ENCODE results near the gene RAD1.
"Not testable (repeated sequence)": the region's sequence is repeated elsewhere in the genome, so short reads cannot be mapped to it uniquely, and the experiment has no call there.

Gene RAD1, protein sequence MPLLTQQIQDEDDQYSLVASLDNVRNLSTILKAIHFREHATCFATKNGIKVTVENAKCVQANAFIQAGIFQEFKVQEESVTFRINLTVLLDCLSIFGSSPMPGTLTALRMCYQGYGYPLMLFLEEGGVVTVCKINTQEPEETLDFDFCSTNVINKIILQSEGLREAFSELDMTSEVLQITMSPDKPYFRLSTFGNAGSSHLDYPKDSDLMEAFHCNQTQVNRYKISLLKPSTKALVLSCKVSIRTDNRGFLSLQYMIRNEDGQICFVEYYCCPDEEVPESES

DNA sequence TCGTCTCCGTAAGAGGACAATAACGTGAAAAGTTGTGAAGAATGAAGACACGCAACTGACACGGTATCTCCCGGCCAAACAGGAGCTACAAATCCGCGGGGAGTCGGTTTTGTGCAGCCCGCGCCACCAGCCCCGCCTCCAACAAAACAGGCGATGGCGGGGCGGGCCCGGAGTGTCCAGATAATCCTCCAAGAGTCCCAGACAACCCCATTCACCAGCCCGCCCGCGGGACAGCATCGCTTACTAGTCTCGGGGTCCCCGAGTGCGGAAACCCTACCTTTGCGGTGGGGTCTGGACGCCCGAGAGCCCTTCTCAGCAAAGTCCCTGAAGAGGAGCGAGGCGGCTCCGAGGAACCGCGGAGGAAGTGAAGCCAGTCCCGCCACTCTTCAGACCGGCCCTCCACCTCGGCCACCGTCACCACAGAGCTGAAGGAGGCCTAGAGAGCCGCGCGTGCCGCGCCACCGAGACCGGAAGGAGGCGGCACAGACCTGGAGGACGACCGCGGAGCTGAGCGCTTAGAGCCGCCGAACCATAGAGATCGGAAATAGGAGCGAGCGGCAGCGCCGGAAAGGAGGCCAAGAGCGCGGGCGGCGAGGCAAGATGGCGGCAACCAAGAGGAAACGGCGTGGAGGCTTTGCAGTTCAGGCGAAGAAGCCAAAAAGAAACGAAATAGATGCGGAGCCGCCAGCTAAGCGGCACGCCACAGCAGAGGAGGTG, at the start of gene RAD1, which contains the start of gene BRIX1:
Gene RAD1, minus strand, starts transcription at position 366 of the 717 bp plus-strand sequence. CDS start 612 bp downstream, outside the sequence.
Gene BRIX1, plus strand, starts transcription at position 573 of the 717 bp plus-strand sequence. Its CDS starts 28 bp downstream, at position 601.
- DNase-seq (ENCODE audit: low read depth), result peak; percentile 91

- no peak for DNase-seq (ENCODE audit: low read depth)
Observed at GRCh38 chr5:34959323-34959722, 44.0 kb upstream of the RAD1 start.

DNA sequence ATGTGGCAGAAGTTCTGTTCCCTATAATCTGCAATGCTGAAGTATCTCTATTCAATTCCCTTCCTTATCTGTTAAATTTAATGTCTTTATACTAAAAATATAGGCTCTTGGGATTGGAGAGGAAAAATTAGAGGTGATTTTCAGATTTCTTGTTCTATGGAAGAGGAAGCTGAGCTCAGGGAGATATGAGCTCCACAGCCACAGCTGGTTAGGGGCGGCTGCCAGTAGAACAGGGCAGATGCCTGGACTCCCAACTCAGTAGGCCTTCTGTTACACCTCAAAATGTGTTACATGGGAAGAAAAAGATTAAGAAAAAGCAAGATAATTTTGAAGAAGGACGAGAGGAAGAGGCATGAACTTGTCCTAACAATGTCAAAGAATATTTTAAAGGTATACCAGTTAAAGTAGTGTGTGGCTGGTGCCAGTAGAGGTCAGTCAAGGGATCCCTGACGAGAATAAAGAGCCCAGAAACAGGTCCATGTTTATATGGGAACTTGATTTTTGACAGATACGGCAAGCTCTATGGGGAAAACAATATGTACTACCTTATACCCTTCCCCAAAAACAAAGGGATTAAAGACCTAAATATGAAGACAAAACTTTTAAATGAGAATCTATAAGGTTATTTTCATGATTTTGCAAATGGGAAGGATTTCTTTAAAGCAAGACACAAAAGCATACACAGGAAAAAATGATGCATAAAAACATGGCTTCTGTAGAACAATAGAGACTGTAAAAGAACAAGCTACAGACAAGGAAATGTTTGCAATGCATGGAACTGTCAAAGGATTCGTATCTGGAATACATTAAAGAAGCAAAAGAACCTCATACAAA, 42.8 kb upstream of the RAD1 start:
- DNase-seq (ENCODE audit: low read depth), result no peak

DNA sequence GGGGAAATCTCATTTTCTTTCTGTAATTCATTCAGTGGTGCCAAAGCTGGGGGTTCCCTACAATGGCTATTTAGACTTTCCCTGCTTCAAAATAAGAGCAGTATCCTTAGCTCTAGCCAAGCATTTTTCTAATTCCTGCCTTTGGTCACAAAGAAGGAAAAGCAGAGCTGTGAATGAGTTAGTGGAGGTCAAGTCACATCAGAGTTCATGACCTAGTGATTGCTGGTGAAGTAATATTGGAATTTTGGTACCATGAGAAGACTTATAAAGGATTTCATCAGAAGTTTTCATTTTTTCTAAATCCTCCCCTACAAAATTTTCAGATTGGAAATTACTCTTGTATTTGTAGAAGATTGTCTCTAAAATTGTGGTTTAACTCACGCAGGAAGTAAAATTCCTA, 42.0 kb upstream of the RAD1 start:
- no peak for DNase-seq (ENCODE audit: low read depth)

DNA sequence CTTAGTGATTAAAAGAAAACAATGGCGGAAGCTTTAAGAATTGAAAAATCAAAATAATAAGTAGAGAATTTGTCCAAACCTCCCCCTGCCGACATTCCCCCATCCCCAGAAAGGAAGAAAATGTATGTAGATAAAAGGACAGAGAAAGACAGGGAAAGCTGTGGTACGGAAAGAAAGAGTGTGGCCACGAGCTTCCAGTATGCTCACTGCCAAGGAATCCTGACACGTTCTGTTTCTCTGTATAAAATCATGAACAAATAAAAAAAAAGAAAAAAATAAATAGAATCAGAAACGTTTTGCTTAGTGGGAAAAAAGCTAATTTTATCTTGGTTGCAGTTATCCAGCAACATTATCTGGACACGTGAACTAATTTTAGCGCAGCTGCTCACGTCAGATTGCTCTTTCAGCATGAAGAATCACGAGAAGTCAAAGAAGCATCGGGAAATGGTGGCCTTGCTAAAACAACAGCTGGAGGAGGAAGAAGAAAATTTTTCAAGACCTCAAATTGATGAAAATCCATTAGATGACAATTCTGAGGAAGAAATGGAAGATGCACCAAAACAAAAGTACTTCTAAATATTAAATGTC, 29.2 kb upstream of the RAD1 start:
- no peak for DNase-seq (ENCODE audit: low read depth)

DNA sequence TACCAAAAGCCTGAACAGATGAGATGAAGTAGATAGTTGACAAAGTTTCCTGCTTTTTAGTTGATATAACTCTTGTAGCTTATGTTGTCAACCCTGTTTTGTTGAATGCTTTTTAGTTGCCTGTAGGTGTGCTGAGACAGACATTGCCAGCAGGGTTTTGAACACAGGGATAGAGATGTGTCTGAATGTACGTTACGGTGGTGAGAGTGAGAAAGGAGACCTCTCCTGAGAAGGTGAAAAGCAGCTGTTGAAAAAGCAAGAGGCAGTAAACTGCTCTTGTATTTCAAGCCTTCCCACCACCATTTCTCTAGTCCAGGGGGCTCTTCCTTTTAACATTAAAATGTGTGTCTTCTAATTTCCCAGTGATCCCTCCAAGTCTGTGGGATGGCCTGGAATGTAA, 28.7 kb upstream of the RAD1 start:
- DNase-seq (ENCODE audit: low read depth), result no peak

DNA sequence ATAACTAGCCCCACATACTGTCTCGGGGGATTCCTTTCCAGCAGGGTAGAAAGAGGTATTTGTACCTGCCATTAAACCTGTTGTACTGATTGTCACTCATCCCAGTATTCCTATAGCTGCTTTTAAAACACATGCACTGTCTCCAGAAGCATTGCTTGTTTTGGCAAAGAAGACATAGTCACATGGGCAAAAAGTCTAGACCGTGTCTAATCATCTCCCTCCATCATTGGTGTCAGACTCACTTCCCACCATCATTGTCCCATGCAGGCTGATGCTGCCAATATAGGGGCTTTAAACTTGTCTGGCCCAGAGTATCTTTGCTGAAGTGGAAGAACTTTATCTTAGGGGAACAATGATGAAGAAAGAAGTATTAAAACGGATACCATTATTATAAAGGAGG, 26.6 kb upstream of the RAD1 start:
- no peak for DNase-seq (ENCODE audit: low read depth)

DNA sequence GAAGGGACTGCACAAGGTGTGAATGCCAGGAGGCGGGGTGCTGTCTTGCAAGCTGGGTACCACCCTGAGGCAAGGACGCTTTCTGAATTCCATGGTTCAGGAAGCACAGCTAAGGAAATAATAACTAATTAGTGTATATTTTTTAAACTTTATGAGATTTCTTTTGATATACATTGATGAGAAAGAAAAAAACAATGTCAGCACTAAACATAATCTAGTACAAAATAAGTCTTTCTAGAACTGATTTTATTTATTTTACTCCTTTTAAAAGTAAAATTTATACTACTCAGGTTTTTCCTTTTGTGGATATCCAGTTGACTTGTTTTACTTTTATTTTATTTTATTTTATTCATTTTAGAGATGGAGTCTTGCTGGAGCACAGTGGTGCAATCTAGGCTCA, 17.6 kb upstream of the RAD1 start:
- no peak for DNase-seq (ENCODE audit: low read depth)

- DNase-seq (ENCODE audit: low read depth), result no peak
Observed at GRCh38 chr5:34930870-34931269, 15.6 kb upstream of the RAD1 start.

DNA sequence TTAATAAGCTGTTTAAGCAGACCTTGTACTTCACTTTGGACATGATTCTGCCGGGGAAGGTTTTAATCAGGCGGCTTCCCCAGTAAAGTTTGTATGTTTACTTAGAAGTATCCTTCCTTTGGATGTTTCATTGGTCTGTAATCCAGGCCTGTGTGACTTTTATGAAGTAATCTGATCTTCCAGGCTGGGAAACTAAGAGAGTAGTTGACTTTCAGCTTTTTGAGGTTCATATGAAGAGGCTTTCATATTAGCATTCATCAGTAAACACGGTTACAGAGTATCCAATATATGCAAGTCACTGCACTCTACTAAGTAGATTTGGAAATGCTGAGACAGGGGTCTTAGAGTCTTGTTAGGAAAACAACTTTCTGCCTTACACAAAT, 15.1 kb upstream of the RAD1 start:
- DNase-seq (ENCODE audit: low read depth), result no peak

GRCh38 chr5:34929720-34930461, 14.6 kb upstream of the RAD1 start:
- DNase-seq (ENCODE audit: low read depth), result peak; percentile 76

DNA sequence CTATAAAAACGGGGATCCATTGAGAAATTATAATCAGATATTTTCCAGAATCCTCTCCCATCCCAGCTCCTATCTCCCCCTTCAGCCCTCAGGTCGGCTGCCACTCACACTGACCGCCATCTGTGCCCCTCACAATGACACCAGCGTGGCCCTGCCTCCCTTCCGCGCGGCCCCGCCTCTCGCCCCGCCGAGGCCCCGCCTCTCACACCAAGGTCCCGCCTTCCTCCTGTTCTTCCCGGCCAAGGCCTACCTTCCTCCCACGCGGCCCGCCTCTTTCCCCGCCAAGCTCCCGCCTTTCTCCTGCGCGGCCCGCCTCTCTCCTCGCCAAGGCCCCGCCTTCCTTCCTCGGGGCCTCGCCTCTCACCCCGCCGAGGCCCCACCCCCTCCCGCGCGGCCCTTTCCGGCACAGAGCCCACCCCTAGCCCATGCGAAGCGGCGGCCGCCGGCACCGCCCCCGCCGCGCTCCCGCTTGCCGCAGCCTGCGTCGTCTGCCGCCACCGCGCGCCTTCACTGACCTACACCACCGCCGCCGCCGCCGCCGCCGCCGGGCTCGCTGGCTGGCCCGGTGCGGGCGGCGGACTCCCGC, 13.9 kb upstream of the RAD1 start, which contains the start of gene DNAJC21:
Gene DNAJC21, plus strand, starts transcription at position 426 of the 586 bp plus-strand sequence. CDS start 261 bp downstream, outside the sequence.
- peak; percentile 94 for DNase-seq (ENCODE audit: low read depth)

- no peak for DNase-seq (ENCODE audit: low read depth)
Observed at GRCh38 chr5:34928267-34928666, 13.0 kb upstream of the RAD1 start.

GRCh38 chr5:34927785-34928184, 12.5 kb upstream of the RAD1 start:
- DNase-seq (ENCODE audit: low read depth), result no peak

DNA sequence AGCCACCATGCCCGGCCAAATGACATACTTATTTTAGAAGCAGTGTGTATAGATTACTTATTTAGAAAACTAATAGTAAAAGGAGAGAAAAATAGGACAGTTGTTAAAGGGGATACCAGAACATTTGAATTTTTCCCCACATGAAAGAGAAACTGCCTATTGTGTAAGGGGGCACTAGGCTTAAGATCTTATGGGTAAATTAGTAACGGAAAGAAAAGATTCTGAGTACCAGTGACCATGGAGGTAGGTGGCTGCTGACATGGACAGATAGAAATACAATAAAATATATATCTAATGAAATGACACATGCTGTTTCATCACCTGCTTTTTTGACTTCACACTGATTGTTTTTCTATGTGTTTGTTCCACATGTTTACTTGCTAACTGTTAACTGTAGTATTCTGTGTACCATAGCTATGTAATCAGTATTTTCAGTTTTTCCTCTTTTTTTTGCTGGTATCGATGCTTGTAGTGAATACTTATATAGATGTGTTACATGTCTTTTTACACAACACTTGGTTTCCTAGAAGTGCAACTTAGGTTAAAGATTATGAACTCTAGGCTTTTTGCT, 11.1 kb upstream of the RAD1 start:
- DNase-seq (ENCODE audit: low read depth), result no peak

DNA sequence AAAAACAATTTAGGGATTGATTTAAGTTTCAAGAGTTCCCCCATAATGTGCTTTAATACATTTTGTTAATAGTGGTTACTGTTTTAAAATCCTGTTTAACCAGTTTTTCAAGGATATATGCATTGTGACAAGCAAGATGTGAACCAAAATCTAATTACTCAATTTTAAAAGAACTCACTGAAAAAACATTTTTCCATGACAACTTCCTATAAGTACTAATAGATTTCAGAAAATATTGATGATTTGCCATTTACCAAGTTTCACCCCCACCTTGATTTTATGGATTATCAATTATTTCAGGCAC, 9.1 kb upstream of the RAD1 start:
- no peak for DNase-seq (ENCODE audit: low read depth)

DNA sequence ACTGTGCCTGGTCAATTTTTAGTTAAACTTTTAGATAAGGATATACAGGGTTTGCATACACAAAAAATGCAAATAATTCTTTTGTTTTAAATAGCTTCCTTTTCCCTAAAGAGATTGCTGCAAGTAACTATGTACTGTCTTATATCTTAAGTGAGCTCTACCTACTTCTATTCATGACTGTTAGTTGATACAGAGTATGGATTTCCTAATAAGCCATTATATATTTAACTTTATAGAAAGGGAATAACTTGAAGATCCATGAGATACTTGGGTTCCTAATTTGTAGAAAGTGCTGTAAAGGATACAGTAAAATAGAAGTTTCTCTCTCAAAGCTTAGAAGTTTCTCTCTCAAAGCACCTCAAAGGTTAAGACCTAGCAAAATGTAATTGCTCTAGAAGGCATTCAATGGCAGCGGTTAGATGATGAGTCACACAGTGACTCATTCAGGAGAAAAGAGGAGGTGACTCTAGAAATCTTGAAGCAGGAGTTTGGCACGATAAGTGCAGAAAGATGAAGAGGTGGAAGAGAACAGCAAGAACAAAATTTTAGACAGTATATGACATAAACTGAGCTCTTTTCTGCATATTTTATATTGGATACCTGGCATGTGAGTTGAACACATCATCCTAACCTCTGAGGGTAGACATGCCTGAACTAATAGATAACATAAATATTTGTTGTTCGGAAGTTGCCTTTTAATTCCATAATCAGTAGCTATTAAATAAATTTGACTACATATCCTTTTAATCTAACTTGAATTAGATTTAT, 8.6 kb upstream of the RAD1 start:
- no peak for DNase-seq (ENCODE audit: low read depth)

DNA sequence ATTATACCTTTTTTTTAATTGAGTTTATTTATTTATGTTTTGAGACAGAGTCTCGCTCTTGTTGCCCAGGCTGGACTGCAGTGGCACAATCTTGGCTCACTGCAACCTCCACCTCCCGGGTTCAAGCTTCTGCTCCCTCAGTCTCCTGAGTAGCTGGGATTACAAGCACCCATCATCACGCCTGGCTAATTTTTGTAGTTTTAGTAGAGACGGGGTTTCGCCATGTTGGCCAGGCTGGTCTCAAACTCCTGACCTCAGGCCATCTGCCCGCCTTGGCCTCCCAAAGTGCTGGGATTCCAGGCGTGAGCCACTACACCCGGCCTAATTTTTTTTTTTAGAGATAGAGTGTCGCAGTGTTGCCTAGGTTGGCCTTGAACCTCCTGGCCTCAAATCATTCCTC, 8.0 kb upstream of the RAD1 start:
- not testable (repeated sequence) for DNase-seq (ENCODE audit: low read depth)

- no peak for DNase-seq (ENCODE audit: low read depth)
Observed at GRCh38 chr5:34919077-34919476, 3.8 kb upstream of the RAD1 start.

DNA sequence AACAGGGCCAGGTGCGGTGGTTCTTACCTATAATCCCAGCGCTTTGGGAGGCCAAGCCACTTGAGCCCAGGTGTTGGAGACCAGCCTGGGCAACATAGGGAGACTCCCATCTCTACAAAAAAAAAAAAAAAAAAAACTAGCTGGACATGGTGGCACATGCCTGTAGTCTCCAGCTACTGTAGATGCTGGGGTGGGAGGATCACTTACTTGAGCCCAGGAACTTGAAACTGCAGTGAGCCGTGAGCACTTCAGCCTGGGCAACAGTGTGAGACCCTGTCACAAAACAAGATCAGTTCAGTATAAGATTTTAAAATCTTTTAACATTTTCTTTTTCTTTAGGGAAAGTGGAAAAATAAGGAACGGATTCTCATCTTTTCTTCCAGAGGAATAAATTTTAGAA, 2.7 kb upstream of the RAD1 start:
- DNase-seq (ENCODE audit: low read depth), result no peak
